Stimulated activated CD8-positive, alpha-beta memory T cell treated with anti-CD3 and anti-CD28 coated beads, Interleukin-2, amount 100 ng/mL, for 48 hours (primary cell): ENCODE results near the gene DNER.

Source experiments
- DNase-seq, 2 donors: peaks; one replicate each; pipeline ENCODE4 v3.0.0-alpha.2; 2020; ENCODE audit warnings: low read depth in 2 of 2

DNER gene

DNA sequence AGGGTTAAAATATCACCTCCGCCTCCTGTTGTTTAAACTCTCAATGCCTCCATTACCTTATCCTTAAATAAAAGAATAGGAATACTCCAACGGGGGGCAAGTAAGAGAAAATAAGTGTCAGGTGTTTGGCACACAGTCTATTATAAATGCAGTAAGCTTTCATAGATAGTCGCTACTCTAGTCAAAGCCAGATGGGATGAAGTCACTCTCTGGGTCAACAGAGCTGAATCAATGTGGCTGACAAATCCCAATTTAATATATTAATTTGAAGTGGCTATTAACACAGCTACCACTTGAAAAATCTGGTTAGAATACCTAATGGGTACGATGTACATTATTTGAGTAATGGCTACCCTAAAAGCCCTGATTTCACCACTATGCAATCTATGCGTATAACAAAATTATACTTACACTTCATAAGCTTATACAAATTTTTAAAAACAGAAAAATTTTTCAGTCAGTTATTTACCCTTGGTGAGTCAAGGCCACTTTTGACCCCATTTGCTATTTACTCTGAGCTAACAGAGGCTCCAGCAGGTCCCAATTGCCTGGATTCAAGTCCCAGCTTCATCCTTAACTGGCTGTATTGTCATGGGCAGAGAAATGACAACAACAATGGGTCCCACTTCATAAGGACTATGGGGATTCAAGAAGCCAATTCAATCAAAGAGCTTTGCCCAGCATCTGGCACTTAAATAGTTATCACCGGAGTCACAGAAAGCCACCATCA, 275.8 kb downstream of the DNER start:
- no peak for DNase-seq

- no peak for DNase-seq
These were observed 276.9 kb downstream of the DNER start for GRCh38 chr2:229437467-229437866.

DNA sequence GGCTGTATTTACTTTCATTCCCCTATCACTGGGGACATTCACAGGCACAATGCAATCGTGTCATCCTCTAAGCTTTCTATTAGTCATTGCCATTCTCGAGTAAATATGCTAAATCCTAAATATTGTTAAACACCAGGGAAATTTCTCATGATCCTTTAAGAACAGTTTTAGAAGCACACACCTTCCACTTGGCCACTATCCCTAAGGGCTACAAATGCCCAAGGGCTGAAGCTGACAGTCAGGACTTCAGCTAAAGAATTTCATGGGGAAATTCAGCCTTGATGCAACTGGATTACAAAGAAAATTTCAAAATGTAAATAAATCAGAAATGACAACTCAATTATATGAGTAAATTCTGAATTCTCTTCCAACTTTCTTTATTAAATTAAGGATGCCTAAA, 280.2 kb downstream of the DNER start:
- DNase-seq = no peak

DNA sequence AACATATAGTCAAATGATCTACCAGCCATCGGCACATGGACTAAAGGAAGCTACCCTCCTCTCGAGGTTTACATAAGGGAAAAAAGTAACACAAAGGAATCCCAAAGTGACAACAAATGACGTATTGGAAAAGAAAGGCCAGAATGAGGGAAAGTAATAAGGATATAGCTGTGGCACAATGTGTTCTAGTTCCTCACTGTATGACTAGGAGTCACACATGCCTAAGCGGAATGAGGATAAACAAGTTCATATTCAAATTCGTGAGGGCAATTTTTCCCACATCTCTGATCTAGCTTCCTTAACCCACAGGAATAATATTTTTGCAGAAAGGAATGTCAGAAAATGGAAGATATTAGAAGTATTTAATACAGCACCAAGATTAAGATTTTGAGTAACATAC, 281.0 kb downstream of the DNER start:
- no peak for DNase-seq

GRCh38 chr2:229431327-229431954, 282.9 kb downstream of the DNER start:
- DNase-seq = no peak

- DNase-seq = no peak
These were observed 284.8 kb downstream of the DNER start for GRCh38 chr2:229429589-229429988.

DNA sequence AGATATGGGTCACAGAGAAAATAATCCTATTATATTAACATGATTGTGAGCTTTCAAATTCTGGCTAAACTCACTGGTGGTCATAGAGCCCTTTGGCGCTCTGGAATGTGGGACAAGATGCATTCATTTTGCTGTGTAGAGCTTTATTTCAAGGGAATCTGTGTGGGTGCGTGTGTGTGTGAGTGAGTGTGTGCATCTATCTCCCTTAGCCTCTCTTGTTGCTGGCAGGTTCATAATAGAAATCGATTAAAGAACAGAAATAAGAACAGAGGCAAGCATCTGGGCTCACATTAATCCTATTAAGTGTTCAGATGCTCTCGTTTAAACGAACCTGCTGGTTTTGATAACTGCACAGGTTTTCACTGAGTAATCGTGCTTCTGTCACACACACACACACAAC, 287.9 kb downstream of the DNER start:
- DNase-seq = no peak

- DNase-seq = no peak
These were observed 288.8 kb downstream of the DNER start for GRCh38 chr2:229425598-229425997.

GRCh38 chr2:229422063-229422462, 292.3 kb downstream of the DNER start:
- no peak for DNase-seq

DNA sequence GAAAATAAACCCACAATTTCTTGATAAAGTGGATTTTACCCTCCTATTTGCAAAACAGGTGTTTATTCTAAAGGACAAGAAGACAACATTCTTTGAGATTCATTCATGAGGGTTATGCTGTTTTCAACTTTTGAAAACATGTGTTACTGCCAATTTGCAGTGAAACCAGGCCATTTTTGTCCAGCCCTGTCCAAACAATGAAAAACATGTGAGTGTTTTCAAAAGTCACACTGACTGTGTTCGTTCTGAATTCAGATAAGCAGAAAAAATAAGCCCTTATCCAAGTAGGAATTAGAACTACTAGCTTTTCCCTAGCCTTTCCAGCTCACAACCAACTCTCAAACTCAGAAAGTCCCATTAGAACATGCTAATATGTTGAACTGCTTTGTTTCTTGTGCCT, 295.2 kb downstream of the DNER start:
- no peak for DNase-seq

DNA sequence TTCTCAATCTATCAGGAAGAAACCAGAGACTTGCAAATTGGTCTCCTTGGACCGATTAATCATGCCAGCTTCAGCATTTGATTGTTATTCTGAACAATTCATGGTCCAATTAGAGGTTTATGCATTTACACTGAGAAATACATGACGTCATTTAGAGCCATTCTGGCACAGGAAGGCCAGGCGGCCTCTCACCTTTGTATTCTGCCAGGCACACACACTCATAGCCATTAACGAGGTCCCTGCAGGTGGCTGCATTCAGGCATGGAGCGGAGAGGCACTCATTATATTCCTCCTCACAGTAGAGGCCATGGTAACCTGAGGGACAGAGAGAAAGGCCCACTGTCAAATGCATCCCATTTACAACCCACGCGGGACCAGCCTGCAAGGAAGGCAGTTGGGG, 296.4 kb downstream of the DNER start:
- DNase-seq = no peak

DNA sequence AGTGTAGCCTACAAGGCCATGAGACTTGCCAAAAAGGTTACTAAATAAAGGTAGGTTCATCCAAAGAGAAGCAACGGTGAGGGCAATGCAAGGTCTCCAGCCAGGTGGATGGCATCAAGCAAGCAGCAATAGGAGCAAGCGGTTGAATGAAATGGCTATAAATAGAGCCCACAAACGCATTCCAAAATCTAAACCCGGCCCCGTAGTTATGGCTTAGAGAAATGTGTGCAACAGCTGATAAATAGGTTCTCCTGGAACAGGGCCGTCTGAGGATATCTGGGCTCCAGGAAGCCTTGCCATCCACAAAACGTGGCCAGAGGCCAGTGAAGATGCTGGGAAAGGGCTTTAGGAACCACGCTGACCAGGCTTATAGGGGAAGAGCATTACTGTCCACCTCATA, 297.2 kb downstream of the DNER start:
- DNase-seq = no peak

- no peak for DNase-seq
These were observed 298.1 kb downstream of the DNER start for GRCh38 chr2:229416116-229416694.

DNA sequence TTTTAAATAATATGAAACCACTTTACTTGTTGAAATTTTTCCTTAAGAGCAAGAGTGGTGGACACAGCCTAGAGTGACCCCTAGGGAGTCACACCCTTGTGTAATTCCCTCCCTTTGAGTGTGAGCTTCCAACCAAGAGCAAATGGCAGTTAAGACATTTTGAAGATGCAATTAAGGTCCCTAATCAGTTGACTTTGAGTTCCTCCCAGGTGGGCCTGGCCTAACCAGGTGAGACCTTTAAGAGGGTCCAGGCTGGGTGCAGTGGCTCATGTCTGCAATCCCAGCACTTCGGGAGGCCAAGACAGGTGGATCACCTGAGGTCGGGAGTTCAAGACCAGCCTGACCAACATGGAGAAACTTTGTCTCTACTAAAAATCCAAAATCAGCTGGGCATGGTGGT, 299.7 kb downstream of the DNER start:
- no peak for DNase-seq

- DNase-seq = no peak
These were observed 301.7 kb downstream of the DNER start for GRCh38 chr2:229412686-229413085.

GRCh38 chr2:229410946-229411345, 303.4 kb downstream of the DNER start:
- DNase-seq = no peak

DNA sequence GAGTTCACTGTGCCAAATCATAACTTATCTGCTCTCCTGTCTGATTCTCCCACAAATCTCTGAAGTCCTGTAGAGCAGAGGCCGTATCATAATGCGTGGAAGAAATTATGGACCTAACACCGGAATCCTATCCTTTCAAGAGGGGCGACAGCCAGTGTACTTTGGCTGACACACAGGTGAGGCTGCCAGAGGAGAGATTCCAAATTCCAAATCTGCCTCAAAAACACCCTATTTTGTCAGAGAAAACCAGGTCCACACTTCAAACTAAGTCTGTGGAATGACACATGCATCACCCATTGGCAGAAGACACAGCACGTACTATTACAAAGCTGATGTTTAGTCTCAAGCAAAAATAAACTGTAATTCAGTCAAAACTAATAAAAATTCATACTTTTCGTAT, 304.1 kb downstream of the DNER start:
- DNase-seq = no peak

GRCh38 chr2:229409751-229410181, 304.6 kb downstream of the DNER start:
- no peak for DNase-seq

- DNase-seq = no peak
These were observed 305.4 kb downstream of the DNER start for GRCh38 chr2:229408962-229409361.

- no peak for DNase-seq
These were observed 306.0 kb downstream of the DNER start for GRCh38 chr2:229408356-229408755.

DNA sequence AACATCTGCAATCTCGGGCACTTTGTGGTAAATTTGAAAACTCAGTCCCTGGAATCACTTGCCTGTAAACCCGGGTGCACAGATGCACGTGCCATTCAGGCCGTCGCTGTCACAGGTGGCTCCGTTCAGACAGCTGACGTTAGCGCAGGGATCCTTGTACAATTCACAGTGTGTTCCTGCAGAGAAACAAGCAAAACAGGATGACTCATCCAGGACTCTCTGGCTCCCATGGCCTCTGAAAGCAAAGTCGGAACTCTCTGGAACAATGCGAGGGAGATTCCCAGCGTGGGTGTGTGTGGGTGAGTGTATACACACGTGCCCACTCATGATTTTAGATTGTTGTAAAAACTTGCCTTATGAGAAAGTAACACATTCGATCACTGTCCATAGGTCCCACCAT, 307.2 kb downstream of the DNER start:
- no peak for DNase-seq

GRCh38 chr2:229405796-229406195, 308.6 kb downstream of the DNER start:
- DNase-seq = no peak

DNA sequence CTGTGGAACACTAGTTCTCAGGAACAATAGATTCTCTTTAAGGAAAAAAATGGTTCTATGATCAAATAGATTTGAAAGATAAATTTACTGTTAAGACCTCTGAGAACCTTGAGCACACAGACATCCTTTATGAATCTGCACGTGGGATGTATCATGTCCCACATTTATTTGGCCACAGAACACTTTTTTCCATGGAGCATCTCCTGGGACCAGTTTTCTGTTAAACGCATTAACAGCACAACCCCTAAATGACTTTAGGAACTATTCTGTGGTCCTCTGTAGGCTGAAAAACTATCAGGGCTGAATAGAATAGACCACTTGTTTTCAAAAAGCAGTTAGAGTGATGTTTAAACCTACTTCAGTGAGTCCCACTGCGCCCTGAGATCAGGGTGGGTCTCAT, 311.1 kb downstream of the DNER start:
- DNase-seq = no peak
